ENCODE data around the gene LDB2.
"Not testable (repeated sequence)": the region's sequence is repeated elsewhere in the genome, so short reads cannot be mapped to it uniquely, and the experiment has no call there.

The LDB2 gene

DNA sequence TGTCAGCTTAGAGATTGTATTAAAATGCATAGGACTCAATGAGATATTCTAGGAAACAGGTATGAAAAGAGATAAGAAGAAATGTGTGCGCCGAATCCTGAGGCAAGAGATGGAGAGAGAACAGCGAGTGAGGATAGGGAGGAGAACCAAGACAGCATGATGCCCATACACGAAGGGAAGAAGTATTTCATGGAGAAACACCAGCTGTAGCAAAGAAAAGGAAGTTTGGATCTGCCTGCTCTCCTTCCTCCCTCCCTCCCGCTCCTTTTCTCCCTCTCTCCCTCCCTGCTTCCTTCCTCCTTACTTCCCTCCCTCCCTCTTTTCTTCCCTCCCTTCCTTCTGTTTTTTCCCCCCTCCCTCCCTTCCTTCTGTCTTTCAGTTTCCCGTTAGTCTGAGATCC lies 353.6 kb downstream of the LDB2 start:
- no peak for DNase-seq (ENCODE audit: low read depth)

DNA sequence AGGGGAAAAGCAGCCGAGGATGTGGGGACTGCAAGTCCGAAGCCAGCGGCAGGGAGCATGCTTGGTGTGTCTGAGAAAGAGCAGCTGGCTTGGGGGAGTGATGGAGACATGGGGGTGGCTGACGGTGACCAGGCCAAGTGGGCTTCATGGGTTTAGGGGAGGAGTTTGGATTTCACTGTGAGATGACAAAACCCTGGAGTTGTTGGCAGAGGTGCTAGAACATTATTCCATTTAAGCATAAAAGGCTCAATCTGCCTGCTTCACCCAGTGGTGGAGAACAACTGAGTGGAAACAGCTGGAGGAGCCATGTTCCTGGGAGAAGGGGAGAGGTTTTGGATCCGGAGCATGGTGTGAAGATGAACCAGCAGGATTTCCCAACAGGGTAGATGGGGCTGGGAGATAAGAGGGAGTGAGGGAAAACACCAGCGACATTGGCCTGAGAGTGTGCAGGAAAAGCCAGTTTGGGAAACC lies 354.2 kb downstream of the LDB2 start:
- DNase-seq (ENCODE audit: low read depth): no peak

DNA sequence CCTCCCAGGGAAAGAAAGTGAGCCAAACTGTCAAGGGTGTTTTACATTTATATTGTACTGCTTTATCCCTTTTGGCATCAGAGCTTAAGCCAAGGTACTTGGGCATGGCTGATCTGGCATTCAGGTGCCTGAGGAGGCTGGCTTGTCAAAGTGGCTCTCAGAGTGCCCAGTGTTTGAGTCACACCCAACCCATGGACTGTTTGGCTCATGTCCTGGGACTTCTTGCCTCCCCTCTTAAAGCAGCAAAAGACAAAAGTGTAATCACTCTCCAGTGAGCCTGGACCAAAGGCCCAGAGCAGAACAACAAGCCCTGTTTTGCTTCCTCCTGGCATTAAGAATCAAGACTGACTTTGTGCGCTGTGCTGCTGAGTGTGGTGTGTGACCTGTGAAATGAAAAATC lies 360.5 kb downstream of the LDB2 start:
- DNase-seq (ENCODE audit: low read depth): no peak

DNA sequence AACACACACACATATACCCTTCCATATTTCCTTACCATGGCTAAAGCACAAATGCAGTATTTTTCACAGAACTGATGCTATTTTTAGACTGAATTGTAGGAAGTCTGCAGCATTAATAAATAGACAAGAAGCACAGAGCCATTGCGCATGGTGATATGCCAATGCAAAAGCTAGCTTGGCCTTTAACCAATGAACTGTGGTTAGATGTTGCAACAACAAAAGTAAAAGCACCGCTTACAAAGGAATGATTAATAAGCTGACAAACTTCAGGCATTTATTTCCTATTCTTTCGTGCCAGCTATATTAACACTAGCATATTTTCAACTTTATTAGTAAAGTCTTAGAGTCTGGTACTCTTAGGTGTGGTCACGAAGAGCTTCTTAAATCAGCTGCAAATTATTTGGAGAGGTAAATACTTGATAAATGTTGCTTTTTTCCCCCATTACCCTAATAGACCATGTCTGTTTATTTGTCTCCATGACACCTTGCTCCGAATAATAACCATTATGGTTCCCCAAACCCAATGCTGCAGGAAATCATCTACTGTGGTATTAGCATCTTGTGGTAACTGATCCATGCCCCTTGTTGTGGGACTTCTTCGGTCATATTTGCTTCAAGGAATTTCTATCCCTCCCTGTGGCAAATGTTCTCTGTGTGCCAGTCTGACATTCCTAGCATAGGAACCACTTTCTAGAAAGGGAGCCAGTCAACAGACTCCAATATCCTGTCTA lies 366.0 kb downstream of the LDB2 start:
- DNase-seq (ENCODE audit: low read depth): no peak

DNA sequence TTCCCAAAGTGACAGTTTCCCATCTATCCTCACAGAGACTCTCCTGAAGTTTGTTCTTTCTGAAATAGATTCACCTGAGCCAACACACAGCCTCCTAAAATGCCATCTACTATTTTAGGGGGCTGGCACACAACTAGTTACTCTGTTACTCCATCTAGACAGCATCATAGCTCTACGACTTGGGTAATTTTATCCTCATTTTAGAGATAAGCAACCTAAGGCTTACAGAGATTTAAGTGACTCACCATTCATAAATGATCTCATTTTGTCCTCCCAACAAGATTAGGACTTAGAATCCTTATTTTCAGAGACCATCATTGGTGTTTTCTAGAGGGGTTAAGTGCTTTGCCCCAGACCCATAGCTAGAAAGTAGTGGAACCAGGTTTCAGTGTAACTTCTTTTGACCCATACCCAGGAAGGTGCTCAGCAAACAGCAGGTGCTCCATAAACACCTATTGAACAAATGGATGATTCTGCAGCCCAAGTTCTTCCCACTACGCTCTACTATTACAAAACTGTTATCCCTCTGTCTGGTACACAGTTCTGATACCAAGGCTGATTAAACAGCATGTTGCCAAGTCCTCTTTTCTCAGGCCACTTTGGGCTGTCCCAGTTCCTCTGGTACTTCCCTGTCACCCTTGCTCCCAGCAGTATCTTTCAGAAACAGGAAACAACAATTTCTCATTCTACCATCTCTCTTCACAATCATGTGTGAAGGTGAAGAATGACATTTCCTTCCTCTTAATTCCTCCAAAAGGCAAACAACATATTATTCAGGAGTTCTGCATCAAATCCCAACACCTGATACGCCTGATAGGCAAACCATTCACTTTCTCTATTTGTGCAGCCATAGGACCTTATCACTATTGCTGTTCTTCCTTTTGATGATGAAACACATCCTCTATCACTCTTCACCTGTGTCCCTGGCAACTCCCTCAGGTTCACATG lies 367.5 kb downstream of the LDB2 start:
- DNase-seq (ENCODE audit: low read depth): no peak

DNA sequence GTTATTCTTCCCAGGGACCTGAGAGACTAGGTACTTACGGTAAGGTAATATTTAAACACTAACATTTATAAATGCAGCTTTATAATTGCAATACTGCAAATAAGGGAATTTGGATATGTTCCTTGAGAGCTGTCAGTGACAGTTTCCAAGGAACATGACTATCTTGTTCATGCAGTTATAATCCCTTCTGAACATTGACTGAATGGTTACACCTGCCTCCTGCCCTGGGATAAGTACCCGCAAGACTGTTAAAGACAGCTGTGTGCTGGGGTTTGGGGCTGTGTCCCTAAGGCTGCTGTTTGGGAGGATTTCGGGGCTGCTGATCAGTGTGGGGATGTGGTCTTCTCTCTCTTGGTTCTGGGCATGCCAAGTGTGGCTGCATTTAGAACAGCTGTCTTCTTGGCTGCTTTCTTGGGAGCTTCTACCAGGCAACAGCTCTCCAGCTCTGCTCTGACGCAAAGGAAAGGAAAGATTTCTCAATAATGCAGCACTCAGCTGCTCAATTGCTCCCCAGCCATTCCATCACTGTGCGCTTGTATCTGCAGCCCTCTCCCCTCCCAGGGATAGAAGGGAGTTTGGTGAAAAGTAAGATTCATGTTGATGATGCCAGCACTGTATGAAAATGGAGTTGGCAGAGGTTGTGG lies 373.4 kb downstream of the LDB2 start:
- no peak for DNase-seq (ENCODE audit: low read depth)

DNA sequence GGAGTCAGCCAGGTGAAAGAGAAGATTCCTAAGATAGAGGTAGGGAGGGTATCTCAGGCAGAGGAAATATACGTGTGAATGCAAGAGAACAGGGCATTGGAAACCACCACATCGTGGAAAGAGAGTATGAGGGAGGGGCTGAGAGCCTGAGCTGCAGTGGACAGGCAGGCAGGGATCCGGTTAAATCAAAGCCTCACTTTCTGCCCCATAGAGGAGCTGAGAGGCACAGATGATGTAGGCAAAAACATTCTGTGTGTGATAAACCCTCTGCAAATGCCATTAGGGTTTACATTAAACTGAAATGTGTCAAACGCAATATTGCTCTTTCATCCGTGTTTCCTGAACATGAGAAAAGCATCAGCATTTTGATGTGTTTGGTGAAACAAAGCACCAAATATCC lies 374.0 kb downstream of the LDB2 start:
- DNase-seq (ENCODE audit: low read depth): no peak

DNA sequence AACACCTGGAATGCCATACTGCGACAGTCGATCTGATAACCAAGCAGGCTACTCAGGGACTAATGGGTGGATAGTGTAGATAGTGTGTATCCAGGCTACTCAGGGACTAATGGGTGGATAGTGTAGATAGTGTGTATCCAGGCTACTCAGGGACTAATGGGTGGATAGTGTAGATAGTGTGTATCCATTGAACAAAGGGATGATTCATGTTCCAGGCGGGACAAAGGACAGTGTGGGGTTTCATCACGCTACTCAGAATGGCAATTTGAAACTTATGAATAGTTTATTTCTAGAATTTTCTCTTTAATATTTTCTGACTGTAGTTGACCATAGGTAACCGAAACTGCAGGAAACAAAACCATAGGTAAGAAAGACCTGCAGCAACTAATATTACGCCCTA lies 374.9 kb downstream of the LDB2 start:
- not testable (repeated sequence) for DNase-seq (ENCODE audit: low read depth)

DNA sequence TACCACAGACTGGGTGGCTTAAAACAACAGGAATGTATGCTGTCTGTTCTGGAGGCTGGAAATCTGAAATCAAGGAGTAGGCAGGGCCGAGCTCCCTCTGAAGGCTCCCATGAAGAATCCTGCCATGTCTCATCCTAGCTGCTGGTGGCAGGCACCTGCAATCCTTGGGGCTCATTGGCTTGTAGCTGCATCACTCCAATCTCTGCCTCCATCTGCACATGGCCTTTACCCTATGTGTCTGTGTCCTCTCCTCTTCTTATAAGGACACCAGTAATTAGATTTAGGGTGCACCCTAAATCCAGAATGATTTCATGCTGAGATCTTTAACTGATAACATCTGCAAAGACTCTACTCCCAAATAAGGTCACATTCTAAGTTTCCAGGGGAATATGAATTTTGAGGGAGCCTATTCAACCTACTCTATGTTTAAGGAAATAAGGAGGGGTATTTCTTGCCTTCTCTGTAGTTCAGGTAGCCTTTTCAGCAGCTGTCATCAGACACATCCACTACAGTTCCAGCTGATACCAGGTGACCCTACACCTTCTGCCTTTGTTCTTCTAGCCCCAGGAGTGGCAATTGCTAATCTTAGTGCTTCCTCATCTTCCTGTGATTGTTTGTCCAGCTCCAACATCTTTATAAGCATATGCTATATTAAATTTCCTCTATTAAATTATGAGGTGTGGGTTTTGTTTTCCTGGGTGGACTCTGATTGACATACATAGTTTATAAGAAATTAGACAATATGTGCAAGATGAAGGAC lies 377.1 kb downstream of the LDB2 start:
- DNase-seq (ENCODE audit: low read depth): no peak

DNA sequence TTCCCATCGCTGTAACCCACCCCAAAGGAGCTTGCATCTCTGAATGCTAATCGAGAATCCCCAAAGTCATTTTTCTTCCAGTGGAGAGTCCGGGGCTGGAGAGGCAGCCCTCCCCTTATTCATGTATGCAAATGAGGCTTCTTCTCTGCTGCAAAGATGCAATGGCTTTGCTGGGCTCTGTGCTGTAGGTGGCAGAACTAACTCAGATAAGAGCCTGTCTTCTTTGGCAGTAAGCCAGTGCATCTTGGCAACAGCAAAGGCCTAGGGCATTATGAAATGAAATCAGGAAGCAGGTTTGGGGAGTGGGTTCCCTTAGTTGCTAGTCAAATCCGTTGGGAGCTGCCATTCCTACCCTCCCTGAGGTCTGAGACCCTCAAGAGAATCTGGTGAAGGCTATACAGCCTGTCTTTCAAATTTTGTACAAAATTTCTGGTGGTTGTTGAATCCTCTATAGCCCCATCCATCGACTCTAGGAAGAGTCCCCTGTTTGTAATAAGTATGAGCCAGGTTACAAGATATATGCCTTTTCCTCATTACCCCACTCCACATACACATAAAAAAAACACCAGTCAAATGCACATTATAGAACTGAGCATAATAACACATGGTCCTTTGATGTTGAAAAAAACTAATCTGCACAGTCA lies 381.5 kb downstream of the LDB2 start:
- no peak for DNase-seq (ENCODE audit: low read depth)

DNA sequence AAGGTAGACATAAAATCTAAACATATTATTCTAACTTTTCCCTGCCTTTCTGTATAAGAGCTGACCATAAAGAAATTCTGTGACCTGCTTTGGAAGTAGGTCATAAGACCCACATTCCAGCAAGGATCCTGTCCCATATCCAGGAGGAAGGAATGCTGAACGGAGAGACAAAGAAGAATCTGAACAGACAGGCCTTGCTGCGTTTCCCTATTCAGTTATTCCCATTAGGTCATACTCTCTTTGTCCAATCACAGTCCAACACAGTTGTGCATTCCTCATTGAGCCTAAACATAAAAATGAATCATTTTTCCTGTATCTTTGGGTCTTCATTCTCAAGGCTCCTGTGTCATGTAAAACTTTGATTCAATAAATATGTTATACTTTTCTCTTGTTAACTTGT lies 384.6 kb downstream of the LDB2 start:
- DNase-seq (ENCODE audit: low read depth): no peak

DNA sequence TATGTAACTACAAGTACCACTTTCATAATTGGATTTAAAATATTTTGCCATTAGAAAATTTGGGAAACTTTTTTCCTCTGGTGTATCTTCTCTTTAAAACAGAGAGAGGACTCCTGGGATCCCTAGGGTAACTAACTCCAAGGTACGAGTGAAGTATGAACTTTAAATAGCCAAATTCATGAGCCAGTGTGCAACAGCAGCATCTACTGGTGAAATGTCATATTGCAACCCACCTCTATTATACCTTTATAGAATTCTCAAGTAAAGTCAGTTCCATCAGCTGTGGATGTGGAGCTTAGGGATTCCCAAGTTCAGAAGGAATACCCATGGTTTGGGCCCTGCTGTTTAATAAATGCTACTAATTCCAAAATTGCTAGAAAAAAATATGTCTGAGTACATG lies 389.5 kb downstream of the LDB2 start:
- no peak for DNase-seq (ENCODE audit: low read depth)

DNA sequence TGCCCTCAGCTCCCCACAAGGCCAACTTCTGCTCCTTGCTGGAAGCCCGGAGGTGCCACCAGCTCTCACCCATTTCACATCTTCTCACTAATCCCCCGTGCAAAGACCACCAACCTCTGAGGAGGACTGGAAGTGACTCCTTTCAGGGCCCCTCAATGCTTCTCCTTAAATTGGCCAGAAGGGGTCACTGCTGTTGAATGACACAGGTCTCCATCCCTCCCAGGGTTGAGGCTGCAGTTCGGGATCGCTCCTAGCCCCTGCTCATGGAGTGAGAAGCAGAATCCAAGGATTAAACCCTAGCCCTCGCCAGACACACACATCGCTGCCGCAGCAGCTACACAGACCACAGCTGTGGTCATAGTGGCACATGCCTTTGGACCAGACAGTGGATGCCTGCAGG lies 392.7 kb downstream of the LDB2 start:
- DNase-seq (ENCODE audit: low read depth): no peak

DNA sequence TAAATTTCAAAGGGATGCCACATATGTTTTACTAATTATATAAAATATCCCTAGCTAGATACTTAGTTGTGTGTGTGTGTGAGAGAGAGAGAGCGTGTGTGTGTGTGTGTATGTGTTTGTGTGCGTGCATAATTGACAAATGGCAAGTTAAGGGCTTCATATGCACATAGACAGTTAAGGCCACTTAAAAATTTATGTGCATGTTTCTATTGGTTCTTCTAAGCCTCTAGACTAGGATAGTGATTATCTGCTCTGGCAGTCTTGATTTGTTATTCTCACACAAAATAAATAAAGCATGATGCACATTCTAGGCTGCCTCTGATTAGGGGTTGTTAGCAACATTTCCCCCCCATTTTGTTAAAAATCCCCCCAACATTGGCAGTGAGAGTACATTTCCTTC lies 393.2 kb downstream of the LDB2 start:
- DNase-seq (ENCODE audit: low read depth): no peak

DNA sequence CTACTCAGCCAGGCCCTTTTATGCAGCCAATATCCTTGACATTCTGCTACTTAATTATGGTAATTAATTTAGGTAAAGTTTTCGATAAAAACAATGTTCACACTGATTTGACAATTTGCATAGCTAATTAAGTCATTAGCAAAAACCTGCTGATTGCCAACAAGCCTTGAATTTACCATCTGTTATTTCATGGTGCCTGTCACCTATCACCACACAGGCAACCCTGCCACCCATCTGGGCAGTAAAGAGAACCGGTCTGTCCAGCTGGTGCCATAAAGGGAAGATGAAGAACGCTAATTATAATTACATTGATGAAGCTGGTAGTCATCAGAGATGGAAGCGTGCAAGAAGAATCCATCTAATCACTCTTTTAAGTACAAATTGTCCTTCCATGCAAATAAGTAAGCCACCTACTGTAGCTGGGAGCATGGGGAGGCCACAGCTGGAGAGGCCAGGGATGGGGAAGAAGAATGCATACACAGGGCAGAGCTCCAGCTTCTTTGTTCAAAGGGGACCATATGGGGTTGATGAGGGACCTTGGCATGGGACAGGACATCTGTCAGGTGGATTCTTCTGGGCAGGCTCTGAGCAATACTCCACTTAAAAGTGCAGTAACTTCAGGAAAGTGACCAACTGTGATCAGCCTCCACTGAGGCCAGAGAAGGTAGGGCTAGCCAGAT lies 394.9 kb downstream of the LDB2 start:
- no peak for DNase-seq (ENCODE audit: low read depth)

DNA sequence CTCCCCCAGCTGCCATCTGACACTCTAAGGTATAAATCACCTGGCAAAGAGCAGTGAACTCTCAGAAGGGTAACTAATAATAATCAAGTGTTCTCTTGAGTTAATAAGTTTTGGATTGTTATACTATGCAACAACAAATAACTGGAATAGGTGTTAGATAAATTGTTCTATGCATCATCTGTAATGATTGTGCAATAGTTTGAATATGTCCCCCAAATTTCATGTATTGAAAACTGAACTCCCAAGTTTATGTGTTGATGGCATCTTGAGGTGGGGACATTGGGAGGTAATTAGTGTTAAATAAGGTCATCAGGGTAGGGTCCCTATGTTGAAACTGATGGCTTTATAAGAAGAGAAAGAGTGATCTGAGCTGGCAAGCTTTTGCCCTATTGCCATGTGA lies 399.5 kb downstream of the LDB2 start:
- no peak for DNase-seq (ENCODE audit: low read depth)

DNA sequence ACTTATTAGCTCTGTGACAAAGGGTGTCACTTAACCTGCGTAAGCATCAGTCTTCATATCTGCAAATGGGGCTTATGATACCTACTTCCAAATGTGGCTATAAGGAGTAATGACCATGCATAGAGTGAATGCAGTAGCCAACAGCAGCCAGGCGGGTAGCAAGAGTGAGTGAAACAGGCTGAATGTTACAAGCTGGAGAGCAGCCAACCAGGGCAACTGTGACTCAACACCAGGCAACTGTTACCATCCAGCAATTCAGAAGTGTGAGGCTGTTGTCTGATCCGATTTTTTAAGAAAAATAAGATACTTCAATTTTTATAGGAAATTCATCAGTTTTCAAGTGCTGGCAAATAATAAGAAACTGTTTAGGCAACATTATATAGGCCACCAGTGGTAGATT lies 401.9 kb downstream of the LDB2 start:
- DNase-seq (ENCODE audit: low read depth): no peak

DNA sequence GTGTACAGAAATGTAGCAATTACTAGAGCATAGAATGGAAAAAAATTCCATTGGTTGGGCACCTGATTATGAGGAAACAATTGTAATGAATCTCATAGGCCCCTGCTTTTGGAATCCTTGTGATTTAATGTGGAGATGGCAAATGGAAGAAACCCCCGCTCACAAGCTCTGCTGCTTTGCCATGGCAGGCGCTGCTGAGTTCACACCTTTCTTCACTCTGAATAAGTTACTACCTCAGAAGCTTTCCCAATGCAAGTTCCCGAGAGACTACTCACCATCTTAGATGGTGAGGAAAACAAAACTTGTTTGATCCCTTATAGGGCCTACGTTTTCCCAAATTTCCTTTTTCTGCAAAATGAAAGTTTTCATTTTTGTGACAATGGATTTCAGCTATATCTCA lies 405.6 kb downstream of the LDB2 start:
- no peak for DNase-seq (ENCODE audit: low read depth)

DNA sequence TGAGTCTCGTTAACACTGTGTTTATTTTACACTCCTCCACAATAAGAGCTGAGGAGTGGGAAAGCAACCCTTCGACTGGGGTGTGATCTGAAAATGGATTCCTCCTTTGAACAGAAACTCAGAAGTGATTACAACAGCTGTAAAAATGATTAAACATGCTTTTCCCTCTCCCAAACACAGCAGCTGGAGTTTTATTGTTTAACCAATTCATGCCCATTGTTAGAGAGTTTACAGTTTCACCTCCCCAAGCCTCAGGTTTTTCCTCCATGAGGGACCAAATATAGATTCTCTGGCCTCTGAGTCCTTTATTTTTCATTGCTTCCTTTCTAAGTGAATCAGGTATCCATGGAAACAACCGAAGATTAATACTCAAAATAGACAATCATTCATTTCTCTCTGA lies 409.2 kb downstream of the LDB2 start:
- DNase-seq (ENCODE audit: low read depth): no peak

DNA sequence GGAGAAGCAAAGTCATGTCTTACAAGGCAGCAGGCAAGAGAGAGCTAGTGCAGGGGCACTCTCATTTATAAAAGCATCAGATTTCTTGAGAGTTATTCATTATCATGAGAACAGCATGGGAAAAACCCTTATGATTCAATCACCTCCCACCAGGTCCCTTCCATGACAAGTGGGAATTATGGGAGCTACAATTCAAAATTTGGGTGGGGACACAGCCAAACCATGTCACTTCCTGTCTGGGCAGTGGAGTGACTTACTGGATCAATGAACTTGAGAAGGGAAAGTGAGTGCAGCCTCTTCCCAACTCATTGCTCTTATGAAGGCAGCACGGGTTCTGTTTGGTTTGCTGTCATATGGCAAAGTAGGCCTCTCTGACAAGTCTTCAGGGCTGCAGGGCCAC lies 410.4 kb downstream of the LDB2 start:
- DNase-seq (ENCODE audit: low read depth): no peak

DNA sequence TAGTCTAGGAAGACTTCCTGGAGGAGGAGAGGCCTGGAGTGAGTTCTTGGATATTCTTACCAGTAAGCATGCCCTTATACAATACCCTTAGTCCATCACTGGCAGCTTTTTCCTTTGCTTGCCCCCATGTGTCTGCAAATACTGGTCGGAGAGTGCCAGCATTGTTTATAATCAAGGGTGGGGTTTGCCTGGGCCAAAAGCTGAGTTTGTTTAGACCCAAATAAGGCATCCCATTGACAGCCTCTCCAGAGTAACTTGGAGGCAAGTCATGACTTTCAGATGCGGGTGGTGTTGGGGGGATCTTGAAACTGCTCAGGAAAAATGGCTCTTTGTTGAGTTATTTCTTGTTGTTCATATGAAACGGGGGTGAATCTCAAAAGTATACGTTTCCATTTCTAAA lies 413.7 kb downstream of the LDB2 start:
- DNase-seq (ENCODE audit: low read depth): no peak
